ENCODE results near the gene SFXN5. TPM values are rescaled to one million over a fixed set of nuclear protein-coding genes. Genes with fewer than 3 reads are reported as not detected.

Gene SFXN5
- total RNA-seq, 3 donors from 2014 or later (not counting 1 experiment from before 2014, with no cell fraction given), result 15.3 to 22.3 (median 19.8) TPM

DNA sequence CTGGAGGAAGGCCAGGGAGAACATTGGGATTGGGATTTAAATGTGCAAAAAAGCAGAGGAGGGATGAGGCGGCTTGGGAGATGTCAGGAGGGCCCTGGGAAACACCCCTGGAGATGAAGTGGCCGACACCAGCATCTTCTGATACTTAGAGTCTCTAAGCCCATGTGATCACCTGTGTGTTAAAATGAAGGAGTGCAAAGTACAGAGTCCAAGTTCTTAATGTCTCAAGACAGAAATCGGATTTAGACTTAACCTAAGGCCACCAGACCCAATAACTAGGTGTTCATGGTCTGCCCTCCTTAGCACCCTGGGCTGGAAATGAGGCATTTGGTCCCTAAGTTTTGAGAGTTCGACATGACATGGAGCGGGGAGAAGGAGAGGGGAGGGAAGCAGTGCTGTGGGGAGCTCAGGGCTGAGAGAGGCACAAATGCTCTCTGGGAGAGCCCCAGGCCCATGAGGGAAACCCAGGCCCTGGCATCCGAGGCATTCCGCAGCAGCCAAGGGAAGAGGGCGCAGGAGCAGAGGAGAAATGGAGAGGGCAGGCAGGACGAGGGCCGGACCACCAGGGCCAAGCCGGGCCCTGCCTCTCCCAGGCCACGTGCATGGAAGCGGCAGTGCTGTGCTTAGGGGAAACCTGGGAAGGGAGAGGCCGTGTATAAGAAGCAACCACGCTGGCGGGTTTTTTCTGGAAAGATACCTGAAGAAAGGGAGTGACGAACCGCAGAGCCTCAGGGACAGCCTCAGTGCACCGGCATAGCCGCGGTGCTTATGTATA is 63.3 kb downstream of the SFXN5 start:
- H3K9me3 ChIP-seq (ENCODE audit: control insufficient read depth, insufficient read depth, low read length), result no peaks in the 10 kb centered on the region
- no peaks in the 10 kb centered on the region for H3K4me1 Mint-ChIP-seq
- DNase-seq (no peak), ATAC-seq (no peak)
- H3K36me3 Mint-ChIP-seq, result no peaks in the 10 kb centered on the region
- TF ChIP-seq, protein P1, sequence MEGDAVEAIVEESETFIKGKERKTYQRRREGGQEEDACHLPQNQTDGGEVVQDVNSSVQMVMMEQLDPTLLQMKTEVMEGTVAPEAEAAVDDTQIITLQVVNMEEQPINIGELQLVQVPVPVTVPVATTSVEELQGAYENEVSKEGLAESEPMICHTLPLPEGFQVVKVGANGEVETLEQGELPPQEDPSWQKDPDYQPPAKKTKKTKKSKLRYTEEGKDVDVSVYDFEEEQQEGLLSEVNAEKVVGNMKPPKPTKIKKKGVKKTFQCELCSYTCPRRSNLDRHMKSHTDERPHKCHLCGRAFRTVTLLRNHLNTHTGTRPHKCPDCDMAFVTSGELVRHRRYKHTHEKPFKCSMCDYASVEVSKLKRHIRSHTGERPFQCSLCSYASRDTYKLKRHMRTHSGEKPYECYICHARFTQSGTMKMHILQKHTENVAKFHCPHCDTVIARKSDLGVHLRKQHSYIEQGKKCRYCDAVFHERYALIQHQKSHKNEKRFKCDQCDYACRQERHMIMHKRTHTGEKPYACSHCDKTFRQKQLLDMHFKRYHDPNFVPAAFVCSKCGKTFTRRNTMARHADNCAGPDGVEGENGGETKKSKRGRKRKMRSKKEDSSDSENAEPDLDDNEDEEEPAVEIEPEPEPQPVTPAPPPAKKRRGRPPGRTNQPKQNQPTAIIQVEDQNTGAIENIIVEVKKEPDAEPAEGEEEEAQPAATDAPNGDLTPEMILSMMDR (IDR thresholded peaks at IDR 0.05), result no peak
- H3K4me1 ChIP-seq (ENCODE audit: control insufficient read depth, insufficient read depth, low read length), result no peaks in the 10 kb centered on the region
- no peak overlapping the region for H3K27ac ChIP-seq (ENCODE audit: low read length)
- H3K4me3 Mint-ChIP-seq, result no peak overlapping the region
- no peaks in the 10 kb centered on the region for H3K27me3 Mint-ChIP-seq (ENCODE audit: low read depth in 2 of 2)
- no peaks in the 10 kb centered on the region for H3K36me3 ChIP-seq (ENCODE audit: control insufficient read depth, insufficient read depth, low read length)
- intact Hi-C loops (cut with micrococcal nuclease), result no loop called here
- no peak overlapping the region for H3K4me3 ChIP-seq (ENCODE audit: low read length)
- H3K27me3 ChIP-seq (ENCODE audit: control insufficient read depth, insufficient read depth, low read length), result no peaks in the 10 kb centered on the region
- WGBS (ENCODE audit: insufficient coverage), result 95% methylated on average over 21 of the region's 21 CpGs
- H3K9me3 Mint-ChIP-seq, result no peaks in the 10 kb centered on the region
- H3K27ac Mint-ChIP-seq, result no peak overlapping the region

- ATAC-seq (no peak), DNase-seq (no peak)
- Mint-ChIP-seq H3K27ac (no peak overlapping the region), H3K9me3 (no peaks in the 10 kb centered on the region), H3K4me1 (no peaks in the 10 kb centered on the region), H3K27me3 (ENCODE audit: low read depth in 2 of 2) (no peaks in the 10 kb centered on the region), H3K36me3 (no peaks in the 10 kb centered on the region), H3K4me3 (no peak overlapping the region)
- intact Hi-C loops (cut with micrococcal nuclease), result no loop called here
- no peaks in the 10 kb centered on the region for H3K27me3 ChIP-seq (ENCODE audit: control insufficient read depth, insufficient read depth, low read length)
- 95% methylated on average over 12 of the region's 14 CpGs for WGBS (ENCODE audit: insufficient coverage)
- H3K9me3 ChIP-seq (ENCODE audit: control insufficient read depth, insufficient read depth, low read length), result no peaks in the 10 kb centered on the region
- H3K4me1 ChIP-seq (ENCODE audit: control insufficient read depth, insufficient read depth, low read length), result no peaks in the 10 kb centered on the region
- no peak overlapping the region for H3K27ac ChIP-seq (ENCODE audit: low read length)
- no peak overlapping the region for H3K4me3 ChIP-seq (ENCODE audit: low read length)
- TF ChIP-seq, protein P1 (IDR thresholded peaks at IDR 0.05), result no peak
- H3K36me3 ChIP-seq (ENCODE audit: control insufficient read depth, insufficient read depth, low read length), result no peaks in the 10 kb centered on the region
Measured at GRCh38 chr2:73006969-73007710, 64.4 kb downstream of the SFXN5 start.

DNA sequence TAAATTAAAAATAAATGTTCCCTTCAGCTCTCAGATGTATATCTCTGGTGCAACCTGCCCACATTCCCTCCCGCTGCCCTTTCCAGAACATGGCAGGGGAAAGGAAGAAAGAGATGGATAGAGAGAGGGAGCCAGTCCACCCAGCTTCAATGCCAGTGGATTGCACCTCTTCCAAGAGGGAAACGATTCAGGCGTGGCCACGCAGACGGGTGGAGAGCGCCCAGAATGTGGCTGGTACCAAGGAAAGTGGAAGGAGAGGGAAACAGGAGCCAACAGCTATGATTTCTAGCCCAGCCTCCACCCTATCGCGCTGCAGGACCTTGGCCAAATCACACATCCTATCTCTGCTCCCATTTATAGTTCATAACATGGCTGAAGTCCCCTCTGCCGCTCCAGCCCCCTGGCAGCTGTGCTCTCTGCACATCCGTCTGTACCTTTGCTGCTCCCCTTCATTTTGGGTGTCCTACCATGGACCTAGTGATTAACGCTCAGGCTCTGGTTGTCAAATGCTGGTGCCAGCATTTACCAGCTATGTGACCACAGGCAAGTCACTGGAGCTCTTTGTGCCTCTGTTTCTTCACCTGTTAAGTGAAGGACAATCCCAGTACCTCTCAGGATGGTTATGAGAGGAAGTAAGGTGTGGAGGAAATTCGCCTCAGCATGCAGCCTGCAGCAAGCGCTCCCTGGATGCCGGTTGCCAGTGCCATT is 66.5 kb downstream of the SFXN5 start:
- no peaks in the 10 kb centered on the region for H3K27me3 ChIP-seq (ENCODE audit: control insufficient read depth, insufficient read depth, low read length)

More for the DNA sequence above, 66.5 kb downstream of the SFXN5 start:
- H3K27ac Mint-ChIP-seq, result no peak overlapping the region
- H3K9me3 Mint-ChIP-seq, result no peaks in the 10 kb centered on the region
- no peaks in the 10 kb centered on the region for H3K4me1 ChIP-seq (ENCODE audit: control insufficient read depth, insufficient read depth, low read length)
- no peaks in the 10 kb centered on the region for H3K36me3 Mint-ChIP-seq
- H3K9me3 ChIP-seq (ENCODE audit: control insufficient read depth, insufficient read depth, low read length), result no peaks in the 10 kb centered on the region
- no peak overlapping the region for H3K4me3 ChIP-seq (ENCODE audit: low read length)
- TF ChIP-seq, protein P1 (IDR thresholded peaks at IDR 0.05), result no peak
- no peaks in the 10 kb centered on the region for H3K36me3 ChIP-seq (ENCODE audit: control insufficient read depth, insufficient read depth, low read length)
- no peak for ATAC-seq
- intact Hi-C loops (cut with micrococcal nuclease), result no loop called here
- no peaks in the 10 kb centered on the region for H3K4me1 Mint-ChIP-seq
- H3K4me3 Mint-ChIP-seq, result no peak overlapping the region
- WGBS (ENCODE audit: insufficient coverage), result 86% methylated on average over 14 of the region's 14 CpGs
- H3K27ac ChIP-seq (ENCODE audit: low read length), result no peak overlapping the region
- no peaks in the 10 kb centered on the region for H3K27me3 Mint-ChIP-seq (ENCODE audit: low read depth in 2 of 2)
- DNase-seq, result no peak
